NCI-H526 (cell line): ENCODE data around the gene ZFP2.
"Not testable (repeated sequence)": the region's sequence is repeated elsewhere in the genome, so short reads cannot be mapped to it uniquely, and the experiment has no call there.

Experiments
- DNase-seq, 2 experiments: peaks; one replicate each; lab custom pipeline; 2025; lab: John Stamatoyannopoulos, UW

ZFP2 gene

DNA sequence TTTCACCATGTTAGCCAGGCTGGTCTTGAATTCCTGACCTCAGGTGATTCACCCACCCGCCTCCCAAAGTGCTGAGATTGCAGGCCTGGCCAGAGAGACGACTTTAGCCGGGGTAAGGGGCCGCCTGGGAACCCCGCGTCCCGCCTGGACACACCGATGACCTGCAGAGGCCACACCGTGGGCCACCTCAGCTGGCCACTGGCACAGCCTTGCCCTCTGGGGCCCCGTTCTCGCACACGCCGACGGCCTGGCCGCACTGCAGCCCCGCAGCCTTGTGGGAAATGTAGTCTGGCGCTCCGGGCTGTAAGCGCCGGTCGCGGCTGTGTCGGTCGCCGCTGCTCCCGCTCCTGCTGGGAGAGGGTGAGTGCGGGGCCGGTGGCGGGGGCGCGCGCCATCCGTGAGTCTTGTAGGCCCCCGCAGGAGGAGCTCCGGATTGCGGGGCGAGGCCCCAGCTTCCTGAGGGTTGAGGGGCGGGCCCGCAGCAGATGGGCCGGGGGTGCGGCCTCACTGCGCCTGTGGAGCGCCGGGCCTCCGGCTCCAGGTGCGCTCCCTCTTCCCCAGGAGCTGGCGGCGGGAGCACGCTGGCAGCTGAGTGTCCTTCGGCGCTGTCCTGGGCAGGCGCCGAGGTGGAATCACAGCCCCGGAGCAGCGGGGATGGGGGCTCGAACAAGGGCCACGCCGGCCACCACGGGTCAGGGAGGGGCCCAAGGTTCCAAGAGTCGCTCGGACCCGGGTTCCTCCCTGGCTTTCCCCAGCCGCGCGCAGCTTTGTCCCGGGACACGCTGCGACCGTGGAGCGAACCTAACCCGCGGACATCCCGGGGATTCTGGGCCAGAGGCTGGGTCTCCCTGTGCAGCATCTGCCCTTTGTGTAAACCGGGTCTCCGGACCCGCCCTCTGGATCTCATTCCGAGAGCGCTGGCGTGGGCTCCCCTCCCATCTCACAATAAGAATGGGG, at the start of gene ZFP2:
Gene ZFP2, plus strand, starts transcription at position 299 of the 957 bp plus-strand sequence. CDS start 35,401 bp downstream, outside the sequence.
- peak; percentile 22 to 64 for DNase-seq

DNA sequence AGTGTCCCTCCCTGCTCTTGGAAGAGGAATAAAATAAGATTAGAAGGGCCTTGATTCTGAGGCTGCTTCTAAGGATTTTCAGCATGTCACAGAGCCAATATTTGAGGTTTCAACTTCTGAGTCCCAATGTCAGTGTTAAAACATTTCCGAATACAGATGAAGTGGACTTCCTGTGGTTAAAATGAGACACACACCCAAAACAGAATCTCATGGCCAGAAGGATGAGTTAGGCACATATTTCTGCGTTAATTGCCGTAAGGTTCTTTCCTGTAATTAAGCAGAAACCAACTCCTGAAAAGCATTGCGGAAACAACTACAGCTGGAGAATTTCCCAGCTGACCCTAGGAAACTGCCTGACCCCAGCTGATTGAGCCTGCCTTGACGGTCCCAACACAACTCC, 46.4 kb upstream of the ZFP2 start:
- no peak for DNase-seq

DNA sequence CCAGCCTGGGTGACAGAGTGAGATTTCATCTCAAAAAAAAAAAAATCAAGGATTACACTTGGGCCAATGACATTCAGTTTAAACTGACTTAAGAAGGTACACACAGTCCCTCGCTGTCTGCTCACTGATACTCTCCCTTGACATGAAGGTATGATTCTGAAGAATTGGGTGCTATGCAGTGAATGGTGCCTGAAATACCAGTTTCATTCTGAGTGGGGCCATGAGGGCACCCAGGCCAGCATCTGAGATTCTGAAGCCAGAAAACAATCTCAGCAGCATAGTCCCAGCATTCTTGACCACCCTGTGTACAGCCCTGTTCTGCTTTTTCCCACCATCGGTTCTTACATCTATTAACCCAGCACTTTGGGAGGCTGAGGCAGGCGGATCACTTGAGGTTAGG, 43.8 kb upstream of the ZFP2 start:
- DNase-seq, result no peak

DNA sequence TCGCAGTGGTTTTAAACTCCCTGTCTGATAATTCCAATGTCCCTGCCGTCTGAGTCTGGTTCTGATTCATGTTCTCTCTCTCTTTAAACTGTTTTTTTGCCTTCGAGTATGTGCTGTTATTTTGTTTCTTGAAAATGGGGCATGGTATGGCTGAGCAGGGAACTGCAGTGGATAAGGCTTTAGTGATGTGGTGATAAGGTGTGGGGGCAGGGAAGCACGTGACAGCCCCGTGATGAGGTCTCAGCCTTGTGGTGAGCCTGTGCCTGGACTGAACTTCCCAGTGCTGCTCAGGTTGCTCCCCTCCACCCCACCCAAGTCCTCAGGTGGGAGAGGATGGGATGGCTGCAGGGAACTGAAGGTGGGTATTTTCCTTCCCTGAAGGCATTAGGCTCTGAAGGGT, 41.4 kb upstream of the ZFP2 start:
- DNase-seq, result no peak

DNA sequence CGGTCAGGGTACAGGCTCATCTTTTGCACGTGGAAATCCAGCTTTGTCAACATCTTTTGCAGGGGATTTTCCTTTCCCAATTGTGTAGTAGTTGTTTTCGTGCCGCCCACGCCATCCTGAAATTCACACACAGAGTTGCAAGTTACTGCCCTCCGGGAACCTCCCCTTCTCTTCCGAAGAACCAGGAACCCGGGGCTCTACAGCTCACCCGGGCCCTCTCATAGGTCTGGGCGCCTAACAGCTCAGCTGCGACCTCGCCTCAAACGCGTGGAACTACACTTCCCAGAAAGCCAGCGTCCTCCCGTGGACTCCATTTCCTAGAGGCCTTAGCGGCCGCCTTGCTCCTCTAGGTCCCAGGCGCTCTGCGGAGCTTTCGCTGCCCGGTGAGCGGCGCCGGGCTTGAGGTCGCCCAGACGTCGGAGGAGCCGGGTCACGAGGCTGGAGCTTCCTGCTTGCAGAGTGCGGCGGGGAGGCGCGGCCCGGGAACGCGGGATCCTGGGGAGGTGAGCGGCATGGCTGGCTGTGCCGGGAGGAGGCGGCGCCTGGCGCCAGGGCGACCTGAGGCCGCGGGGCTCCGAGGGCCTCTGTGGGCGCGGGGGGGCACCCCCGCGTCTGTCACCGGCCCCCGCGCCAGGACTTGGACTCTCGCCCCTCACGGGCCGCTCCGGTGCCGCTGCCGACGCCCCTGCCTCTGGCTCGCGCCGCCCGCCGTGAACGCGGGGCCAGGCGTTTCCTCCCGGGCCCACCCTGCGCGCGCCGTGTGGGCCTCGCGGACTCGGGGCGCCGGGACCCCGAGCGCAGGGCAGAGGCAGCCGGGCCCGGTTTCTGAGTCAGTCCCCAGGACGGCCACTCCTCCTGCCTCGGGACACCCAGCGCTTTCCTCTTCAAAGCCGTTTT, 35.8 kb upstream of the ZFP2 start, which contains the start of gene ZNF354B:
Gene ZNF354B, plus strand, starts transcription at position 329 of the 897 bp plus-strand sequence. CDS start 1,095 bp downstream, outside the sequence.
- peak; percentile 65 to 93 for DNase-seq

DNA sequence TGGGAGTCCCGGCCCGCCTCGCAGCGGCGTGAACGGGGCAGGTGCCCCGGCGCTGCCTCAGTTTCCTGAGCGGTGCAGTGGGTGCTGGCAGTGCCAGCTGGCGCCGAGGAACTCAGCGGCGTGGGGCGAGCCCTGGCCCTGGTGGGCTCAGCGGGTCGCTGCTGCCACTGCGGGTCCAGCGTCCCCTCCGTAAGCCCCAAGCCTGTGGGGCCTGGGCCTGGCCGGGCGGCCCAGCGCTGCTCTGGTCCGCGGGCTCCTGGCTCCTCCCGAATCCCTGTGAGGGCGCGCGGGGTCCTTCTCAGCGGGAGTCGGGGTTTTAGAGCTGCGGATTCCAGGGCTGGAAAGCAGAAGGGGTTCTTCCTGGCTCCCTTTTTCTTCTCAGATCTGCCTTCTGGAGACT, 35.1 kb upstream of the ZFP2 start:
- not testable (repeated sequence) for DNase-seq

DNA sequence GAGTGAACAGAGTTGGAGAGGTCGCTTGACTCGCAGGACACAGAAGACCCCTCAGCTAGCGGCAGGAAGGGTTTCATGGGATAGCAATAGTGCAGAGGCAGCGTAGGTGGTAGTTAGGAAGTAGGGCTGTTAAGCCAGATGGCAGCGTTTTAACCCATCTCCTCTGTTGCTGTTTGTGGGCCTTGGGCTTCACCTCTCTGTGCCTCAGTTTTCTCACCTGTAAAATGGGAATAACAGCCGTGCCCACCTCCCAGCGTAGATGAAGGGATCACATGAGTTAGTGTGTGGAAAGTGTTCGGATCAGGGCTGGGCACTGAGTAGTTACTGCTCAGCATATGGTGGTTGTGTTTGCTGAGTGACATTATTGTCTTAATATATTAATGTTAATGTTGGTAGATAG, 34.1 kb upstream of the ZFP2 start:
- no peak for DNase-seq

DNA sequence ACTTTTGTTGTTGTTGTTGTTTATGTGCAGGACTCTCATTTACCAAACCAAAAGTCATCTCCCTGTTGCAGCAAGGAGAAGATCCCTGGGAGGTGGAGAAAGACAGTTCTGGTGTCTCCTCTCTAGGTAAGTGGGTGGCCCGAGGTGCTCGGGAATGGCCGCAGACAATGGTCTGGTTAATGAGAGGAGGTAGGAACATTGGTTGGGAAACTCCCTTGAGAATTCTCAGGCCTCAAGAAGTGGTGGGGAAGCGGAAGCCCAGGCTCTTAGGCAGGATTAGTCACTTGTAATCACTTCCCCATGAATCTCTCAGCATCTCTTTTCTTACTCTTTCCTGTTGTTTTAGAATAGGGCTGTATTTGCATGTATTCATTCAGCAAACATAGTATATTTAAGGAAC, 28.8 kb upstream of the ZFP2 start:
- no peak for DNase-seq

DNA sequence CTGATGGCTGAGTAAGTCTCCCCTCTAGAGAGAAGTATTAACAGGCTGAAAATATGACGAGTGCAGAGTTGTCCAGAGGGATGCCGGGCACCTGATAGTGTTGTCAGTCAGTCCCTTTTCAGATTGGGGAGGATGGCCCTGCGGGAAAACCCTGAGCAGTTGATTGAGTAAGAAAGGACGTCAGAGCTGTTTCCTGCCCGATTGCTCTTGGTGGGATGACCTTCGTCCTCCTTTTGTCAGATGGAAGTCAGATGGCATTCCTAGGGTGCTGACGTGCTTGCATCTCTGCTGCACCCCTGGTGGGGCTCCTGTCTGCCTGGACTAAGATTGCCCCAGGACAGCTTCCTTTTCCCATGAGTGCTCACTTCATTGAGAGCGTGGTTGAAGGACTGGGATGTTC, 26.1 kb upstream of the ZFP2 start:
- no peak for DNase-seq

DNA sequence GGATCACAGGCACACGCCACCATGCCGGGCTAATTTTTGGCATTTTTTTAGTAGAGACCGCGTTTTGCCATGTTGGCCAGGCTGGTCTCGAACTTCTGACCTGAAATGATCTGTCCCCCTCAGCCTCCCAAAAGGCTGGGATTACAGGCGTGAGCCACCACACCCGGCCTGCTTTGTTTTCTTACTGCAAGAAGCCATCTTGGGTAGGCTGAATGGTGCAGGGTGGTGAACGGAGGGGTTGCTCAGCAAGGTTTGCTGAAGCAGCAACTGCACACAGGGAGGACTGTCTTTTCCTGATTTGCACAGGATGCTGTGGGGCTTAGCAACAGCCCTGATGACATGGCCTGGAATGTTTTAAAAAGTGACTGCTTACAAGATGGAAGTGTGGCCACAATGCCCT, 25.3 kb upstream of the ZFP2 start:
- no peak for DNase-seq

DNA sequence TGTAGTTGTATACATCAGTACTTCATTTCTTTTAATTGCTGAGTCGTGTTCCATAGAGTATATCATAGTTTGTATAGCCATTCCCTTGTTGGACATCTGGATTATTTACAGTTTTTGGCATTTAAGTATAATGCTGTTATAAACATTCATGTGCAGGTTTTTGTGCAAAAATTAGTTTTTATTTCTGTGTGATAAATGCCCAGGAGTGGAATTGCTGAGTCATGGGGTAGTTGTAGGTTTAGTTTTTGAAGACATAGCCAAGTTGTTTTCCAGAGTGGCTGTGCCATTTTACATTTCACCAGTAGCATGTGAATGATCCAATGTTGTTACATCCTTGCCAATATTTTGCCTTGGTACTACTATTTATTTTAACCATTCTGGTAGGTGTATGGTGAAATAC, 23.4 kb upstream of the ZFP2 start:
- no peak for DNase-seq

DNA sequence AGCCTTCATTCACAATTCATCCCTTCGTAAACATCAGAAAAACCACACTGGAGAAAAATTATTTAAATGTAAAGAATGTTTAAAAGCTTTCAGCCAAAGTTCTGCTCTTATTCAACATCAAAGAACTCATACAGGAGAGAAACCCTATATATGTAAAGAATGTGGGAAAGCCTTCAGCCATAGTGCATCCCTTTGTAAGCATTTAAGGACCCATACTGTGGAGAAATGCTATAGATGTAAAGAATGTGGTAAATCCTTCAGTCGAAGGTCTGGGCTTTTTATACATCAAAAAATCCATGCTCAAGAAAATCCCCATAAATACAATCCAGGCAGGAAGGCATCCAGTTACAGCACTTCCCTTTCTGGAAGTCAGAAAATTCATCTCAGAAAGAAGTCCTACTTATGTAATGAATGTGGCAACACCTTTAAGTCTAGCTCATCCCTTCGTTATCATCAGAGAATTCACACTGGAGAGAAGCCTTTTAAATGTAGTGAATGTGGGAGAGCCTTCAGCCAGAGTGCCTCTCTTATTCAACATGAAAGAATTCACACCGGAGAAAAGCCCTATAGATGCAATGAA, 12.5 kb upstream of the ZFP2 start:
- DNase-seq, result not testable (repeated sequence)

DNA sequence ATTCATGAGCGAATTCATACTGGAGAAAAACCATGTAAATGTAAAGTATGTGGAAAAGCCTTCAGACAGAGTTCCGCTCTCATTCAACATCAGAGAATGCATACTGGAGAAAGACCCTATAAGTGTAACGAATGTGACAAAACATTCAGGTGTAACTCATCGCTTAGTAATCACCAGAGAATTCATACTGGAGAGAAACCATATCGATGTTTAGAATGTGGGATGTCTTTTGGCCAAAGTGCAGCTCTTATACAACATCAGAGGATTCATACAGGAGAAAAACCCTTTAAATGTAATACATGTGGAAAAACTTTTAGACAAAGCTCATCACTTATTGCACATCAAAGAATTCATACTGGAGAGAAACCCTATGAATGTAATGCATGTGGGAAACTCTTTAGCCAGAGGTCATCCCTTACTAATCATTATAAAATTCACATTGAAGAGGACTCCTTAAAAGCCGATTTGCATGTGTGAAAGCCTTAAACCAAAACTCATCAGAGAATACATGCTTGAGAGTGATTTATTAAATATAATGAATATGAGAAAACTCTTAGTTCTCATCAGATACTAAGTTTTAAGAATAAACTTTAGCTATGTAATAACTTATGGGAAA, 11.8 kb upstream of the ZFP2 start:
- DNase-seq, result no peak

DNA sequence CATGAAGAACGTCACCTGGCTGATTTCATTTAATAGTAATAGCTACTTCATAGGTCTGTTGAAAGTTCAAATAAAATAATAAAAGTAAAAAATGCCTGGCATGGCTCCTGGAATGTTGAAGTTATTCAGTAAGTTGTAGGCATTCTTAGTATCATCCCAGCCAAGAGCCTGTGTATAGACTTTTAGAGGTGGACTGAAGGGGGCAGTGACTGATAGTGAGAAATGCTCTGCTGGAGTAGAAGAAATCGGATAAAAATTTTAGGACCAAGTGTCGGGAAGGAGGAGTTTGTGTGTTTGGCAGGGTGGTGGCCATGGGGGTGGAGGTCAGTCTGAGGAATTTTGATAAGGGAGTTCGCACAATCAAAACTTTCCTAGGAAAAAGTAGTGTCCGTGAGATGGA, 3.6 kb downstream of the ZFP2 start:
- no peak for DNase-seq

DNA sequence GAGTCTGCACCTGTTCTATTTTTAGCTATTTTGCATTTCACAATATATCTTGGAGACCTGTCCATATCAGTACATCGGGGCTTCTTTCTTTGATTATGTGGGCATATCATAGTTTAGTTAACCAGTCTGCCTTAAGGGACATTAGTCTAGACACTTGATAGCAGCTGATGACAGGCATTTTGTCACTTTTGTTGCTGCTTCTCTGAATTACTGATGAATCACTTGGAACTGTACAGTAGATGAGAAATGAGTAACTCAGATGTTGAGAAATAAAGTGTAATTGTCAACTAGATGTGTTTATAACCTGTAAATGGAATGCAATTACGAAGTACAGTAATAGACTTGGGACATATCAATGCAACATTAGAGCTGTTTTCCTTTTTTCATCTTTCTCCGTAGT, 7.1 kb downstream of the ZFP2 start:
- no peak for DNase-seq

DNA sequence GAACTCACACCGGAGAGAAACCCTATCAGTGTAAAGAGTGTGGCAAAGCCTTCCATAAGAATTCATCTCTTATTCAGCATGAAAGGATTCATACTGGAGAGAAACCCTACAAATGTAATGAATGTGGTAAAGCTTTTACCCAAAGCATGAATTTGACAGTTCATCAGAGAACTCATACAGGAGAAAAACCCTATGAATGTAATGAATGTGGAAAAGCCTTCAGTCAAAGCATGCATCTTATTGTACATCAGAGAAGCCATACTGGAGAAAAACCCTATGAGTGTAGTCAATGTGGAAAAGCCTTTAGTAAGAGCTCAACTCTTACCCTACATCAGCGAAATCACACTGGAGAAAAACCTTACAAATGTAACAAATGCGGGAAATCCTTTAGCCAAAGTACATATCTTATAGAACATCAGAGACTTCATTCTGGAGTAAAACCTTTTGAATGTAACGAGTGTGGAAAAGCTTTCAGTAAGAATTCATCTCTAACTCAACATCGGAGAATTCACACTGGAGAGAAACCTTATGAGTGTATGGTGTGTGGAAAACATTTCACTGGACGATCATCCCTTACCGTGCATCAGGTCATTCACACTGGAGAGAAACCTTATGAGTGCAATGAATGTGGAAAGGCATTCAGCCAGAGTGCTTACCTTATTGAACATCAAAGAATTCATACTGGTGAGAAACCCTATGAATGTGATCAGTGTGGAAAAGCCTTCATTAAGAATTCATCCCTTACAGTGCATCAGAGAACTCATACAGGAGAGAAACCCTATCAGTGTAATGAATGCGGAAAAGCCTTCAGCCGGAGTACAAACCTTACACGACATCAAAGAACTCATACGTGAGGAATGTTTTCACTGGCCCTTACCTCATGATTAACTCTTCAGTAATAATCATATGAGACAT, 36.4 kb downstream of the ZFP2 start:
- DNase-seq, result no peak

DNA sequence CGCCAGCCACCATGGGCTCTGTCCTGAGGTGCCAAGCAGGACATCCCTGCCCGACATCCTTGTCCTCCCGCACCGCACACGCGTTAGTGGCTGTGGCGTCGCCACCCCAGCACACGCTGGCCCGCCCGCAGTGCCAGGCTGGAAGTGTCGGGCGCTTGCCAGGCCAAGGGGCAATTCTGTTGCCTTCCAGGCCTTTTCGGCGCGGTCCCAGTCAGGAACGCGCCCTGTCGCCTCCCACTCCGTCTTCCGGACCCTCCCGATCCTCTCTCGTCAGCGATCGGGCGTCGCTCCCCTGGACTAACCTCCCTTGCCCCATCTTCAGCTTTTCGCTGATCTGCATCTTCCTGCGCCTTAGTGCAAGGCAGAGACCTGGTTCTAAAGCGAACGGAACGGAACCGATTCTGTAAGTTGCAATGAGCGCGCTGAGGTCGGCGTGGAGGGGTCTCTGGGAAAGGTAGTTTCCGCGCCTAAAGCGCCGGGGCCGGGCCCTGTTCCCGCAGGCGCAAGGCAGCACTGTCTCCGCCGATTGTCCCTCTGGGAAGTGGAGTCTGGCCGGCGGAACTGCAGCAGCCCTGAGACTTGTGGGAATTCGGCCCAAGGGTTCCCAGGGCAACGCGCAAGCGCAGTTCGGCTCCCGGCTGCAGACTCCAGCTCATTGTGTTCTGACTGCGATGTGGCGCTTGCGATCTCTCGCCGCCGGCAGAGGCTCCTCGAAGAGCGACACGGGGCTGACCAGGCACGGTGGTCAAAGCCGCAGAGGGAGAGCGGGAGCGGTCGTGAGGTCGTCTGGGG, 45.1 kb downstream of the ZFP2 start, which contains the start of gene ZNF454:
Gene ZNF454, plus strand, starts transcription at position 630 of the 792 bp plus-strand sequence. CDS start 1,594 bp downstream, outside the sequence.
- peak; percentile 61 to 72 for DNase-seq

DNA sequence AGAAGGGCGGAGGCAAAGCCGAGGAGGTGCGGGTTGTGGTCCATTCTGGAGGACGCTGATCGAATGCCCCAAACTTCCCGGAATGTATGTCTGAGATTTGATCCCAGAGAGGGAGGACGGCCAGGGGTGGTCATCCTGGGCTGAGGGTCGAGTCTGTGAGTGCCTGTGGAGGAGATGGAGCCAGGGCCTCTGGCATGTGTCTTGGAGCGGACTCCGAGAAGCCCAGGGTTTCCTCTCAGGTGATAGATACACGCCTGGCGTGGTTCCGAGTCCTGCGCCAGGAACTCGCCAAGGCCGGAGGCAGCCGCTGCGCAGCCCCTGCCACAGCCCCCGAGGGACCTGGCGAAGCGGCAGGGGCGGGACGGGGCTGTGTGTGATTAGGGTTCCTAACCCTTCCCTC, 45.6 kb downstream of the ZFP2 start:
- DNase-seq, result no peak

DNA sequence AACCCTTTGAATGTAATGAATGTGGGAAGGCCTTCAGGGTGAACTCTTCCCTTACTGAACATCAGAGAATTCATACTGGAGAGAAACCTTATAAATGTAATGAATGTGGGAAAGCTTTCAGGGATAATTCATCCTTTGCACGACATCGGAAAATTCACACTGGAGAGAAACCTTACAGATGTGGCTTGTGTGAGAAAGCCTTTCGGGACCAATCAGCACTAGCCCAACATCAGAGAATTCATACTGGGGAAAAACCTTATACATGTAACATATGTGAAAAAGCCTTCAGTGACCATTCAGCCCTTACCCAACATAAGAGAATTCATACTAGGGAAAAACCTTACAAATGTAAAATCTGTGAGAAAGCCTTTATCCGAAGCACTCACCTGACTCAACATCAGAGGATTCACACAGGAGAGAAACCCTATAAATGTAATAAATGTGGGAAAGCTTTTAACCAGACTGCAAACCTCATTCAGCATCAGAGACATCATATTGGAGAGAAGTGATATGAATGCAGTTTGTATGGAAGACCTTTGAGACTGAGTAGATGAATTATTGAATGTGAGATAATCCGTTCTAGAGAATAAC, 69.8 kb downstream of the ZFP2 start:
- DNase-seq, result no peak
